H9 (cell line): ENCODE results near the gene NAA15. TPM values are rescaled to one million over a fixed set of nuclear protein-coding genes. Genes with fewer than 3 reads are reported as not detected.

Source experiments
- DNase-seq: peaks from one replicate; pipeline ENCODE4 v3.0.0-alpha.2; 2017
- H2AFZ ChIP-seq: one replicate; pipeline ENCODE4 v1.6.1; 2013; ENCODE audit warnings: mild to moderate bottlenecking, low read length, control low read depth, moderate library complexity
- H2AK5ac ChIP-seq: 2 replicates; pipeline ENCODE4 v1.6.1; 2013; ENCODE audit warnings: low read length, control low read depth, mixed read lengths; ENCODE audit not compliant: insufficient read length
- H2BK120ac ChIP-seq: one replicate; pipeline ENCODE4 v1.6.1; 2013; ENCODE audit warnings: low read depth, mild to moderate bottlenecking, low read length, control low read depth, inconsistent platforms; ENCODE audit not compliant: poor library complexity, severe bottlenecking
- H2BK12ac ChIP-seq: 2 replicates; pipeline ENCODE4 v1.6.1; 2013; ENCODE audit warnings: low read length, control low read depth, mixed read lengths, low read depth; ENCODE audit not compliant: insufficient read length
- H2BK15ac ChIP-seq: 2 replicates; pipeline ENCODE4 v1.6.1; 2013; ENCODE audit warnings: low read depth, low read length, control low read depth
- H2BK20ac ChIP-seq: one replicate; pipeline ENCODE4 v1.6.1; 2013; ENCODE audit warnings: low read depth, mild to moderate bottlenecking, low read length, control low read depth, inconsistent platforms; ENCODE audit not compliant: poor library complexity, severe bottlenecking
- H2BK5ac ChIP-seq: 2 replicates; pipeline ENCODE4 v1.6.1; 2013; ENCODE audit warnings: low read length, control low read depth, mixed read lengths; ENCODE audit not compliant: insufficient read length
- H3K14ac ChIP-seq: 2 replicates; pipeline ENCODE4 v1.6.1; 2013; ENCODE audit warnings: low read length, control low read depth; ENCODE audit not compliant: insufficient read depth
- H3K18ac ChIP-seq: 2 replicates; pipeline ENCODE4 v1.6.1; 2013; ENCODE audit warnings: low read depth, mild to moderate bottlenecking, mixed read lengths, low read length, control low read depth; ENCODE audit not compliant: insufficient read length
- H3K23ac ChIP-seq: 2 replicates; pipeline ENCODE4 v1.6.1; 2013; ENCODE audit warnings: low read length, control low read depth, mixed read lengths, low read depth; ENCODE audit not compliant: insufficient read length
- H3K23me2 ChIP-seq: 2 replicates; pipeline ENCODE4 v1.6.1; 2013; ENCODE audit warnings: low read depth, mild to moderate bottlenecking, mixed read lengths, low read length, control low read depth; ENCODE audit not compliant: insufficient read length, poor library complexity, severe bottlenecking
- H3K27ac ChIP-seq: 2 replicates; pipeline ENCODE4 v1.5.1; 2013; ENCODE audit warnings: low read length, control low read depth, mixed read lengths, low read depth; ENCODE audit not compliant: insufficient read length
- H3K27me3 ChIP-seq: 2 replicates; pipeline ENCODE4 v1.6.1; 2013; ENCODE audit warnings: low read length, control low read depth, inconsistent platforms; ENCODE audit not compliant: insufficient read depth
- H3K4ac ChIP-seq: 2 replicates; pipeline ENCODE4 v1.6.1; 2013; ENCODE audit warnings: low read depth, mild to moderate bottlenecking, control low read depth, inconsistent platforms, low read length, moderate library complexity
- H3K4me1 ChIP-seq: 2 replicates; pipeline ENCODE4 v1.6.1; 2013; ENCODE audit warnings: low read length, control low read depth, inconsistent platforms; ENCODE audit not compliant: insufficient read depth
- H3K4me2 ChIP-seq: 2 replicates; pipeline ENCODE4 v1.6.1; 2013; ENCODE audit warnings: low read length, control low read depth, mixed read lengths; ENCODE audit not compliant: insufficient read length, insufficient read depth
- H3K56ac ChIP-seq: 2 replicates; pipeline ENCODE4 v1.6.1; 2013; ENCODE audit warnings: low read depth, mild to moderate bottlenecking, mixed read lengths, low read length, control low read depth; ENCODE audit not compliant: insufficient read length
- H3K79me1 ChIP-seq: 2 replicates; pipeline ENCODE4 v1.6.1; 2013; ENCODE audit warnings: low read depth, mild to moderate bottlenecking, moderate library complexity, low read length, control low read depth, inconsistent platforms; ENCODE audit not compliant: insufficient read depth, poor library complexity, severe bottlenecking
- H3K79me2 ChIP-seq: 2 replicates; pipeline ENCODE4 v1.6.1; 2013; ENCODE audit warnings: low read length, control low read depth, inconsistent platforms; ENCODE audit not compliant: insufficient read depth
- H3K9ac ChIP-seq: 2 replicates; pipeline ENCODE4 v1.6.1; 2013; ENCODE audit warnings: low read length, control low read depth, mixed read lengths; ENCODE audit not compliant: insufficient read length; ENCODE audit errors: extremely low read depth
- H3K9me3 ChIP-seq: one replicate; pipeline ENCODE4 v1.6.1; 2013; ENCODE audit warnings: low read depth, low read length, inconsistent platforms; ENCODE audit not compliant: control insufficient read depth
- H3T11ph ChIP-seq: one replicate; pipeline ENCODE4 v1.6.1; 2013; ENCODE audit warnings: mild to moderate bottlenecking, low read length, control low read depth, inconsistent platforms
- H4K20me1 ChIP-seq: one replicate; pipeline ENCODE4 v1.6.1; 2013; ENCODE audit not compliant: control insufficient read depth, insufficient read length, insufficient read depth
- H4K5ac ChIP-seq: 2 replicates; pipeline ENCODE4 v1.6.1; 2013; ENCODE audit warnings: low read depth, mild to moderate bottlenecking, mixed read lengths, low read length, control low read depth; ENCODE audit not compliant: insufficient read length
- H4K8ac ChIP-seq: replicated peaks from 2 replicates; pipeline ENCODE4 v1.6.1; 2013; ENCODE audit warnings: low read length, control low read depth, mixed read lengths, low read depth; ENCODE audit not compliant: insufficient read length
- H4K91ac ChIP-seq: 2 replicates; pipeline ENCODE4 v1.6.1; 2013; ENCODE audit warnings: low read depth, mild to moderate bottlenecking, moderate library complexity, mixed read lengths, low read length, control low read depth; ENCODE audit not compliant: insufficient read length
- H3K27ac Mint-ChIP-seq, 3 experiments: 2 replicates in 2 of 3; 3 replicates in 1 of 3; pipeline ENCODE4 v1.8.0; 2020 to 2021; ENCODE audit warnings: mixed read lengths in 3 of 3, mild to moderate bottlenecking in 1 of 3, moderate library complexity in 1 of 3
- H3K27me3 Mint-ChIP-seq: 2 replicates; pipeline ENCODE4 v1.8.0; 2021; ENCODE audit warnings: low read depth, mild to moderate bottlenecking, moderate library complexity, mixed read lengths
- H3K36me3 Mint-ChIP-seq, 3 experiments: 2 replicates in 2 of 3; 3 replicates in 1 of 3; pipeline ENCODE4 v1.8.0; 2020 to 2021; ENCODE audit warnings: low read depth in 3 of 3, mixed read lengths in 3 of 3; ENCODE audit not compliant: insufficient read depth in 1 of 3
- H3K4me1 Mint-ChIP-seq, 2 experiments: 2 replicates each; pipeline ENCODE4 v1.8.0; 2020; ENCODE audit warnings: mixed read lengths in 2 of 2
- H3K4me3 Mint-ChIP-seq, 2 experiments: 2 replicates in 1 of 2; 3 replicates in 1 of 2; pipeline ENCODE4 v1.8.0; 2020 to 2021; ENCODE audit warnings: mild to moderate bottlenecking in 2 of 2, mixed read lengths in 2 of 2, moderate library complexity in 1 of 2
- H3K9me3 Mint-ChIP-seq, 2 experiments: 2 replicates in 1 of 2; 3 replicates in 1 of 2; pipeline ENCODE4 v1.8.0; 2020; ENCODE audit warnings: mild to moderate bottlenecking in 2 of 2, mixed read lengths in 2 of 2, moderate library complexity in 1 of 2
- CTCF ChIP-seq: fragments of 200-600 bp; sonication (generic); conservative IDR thresholded peaks from 3 replicates; pipeline ENCODE4 v1.8.0; 2021; ENCODE audit warnings: antibody characterized with exemption, mild to moderate bottlenecking
- WGBS: extraction: QIAGEN DNeasy Blood & Tissue Kit; methylation state at CpG from one replicate; pipeline ENCODE4 v1.1.7; 2013; ENCODE audit warnings: missing lambda C conversion rate, low lambda C conversion rate, mixed read lengths; ENCODE audit not compliant: insufficient read length; ENCODE audit errors: extremely low coverage; 5-methylcytosine and 5-hydroxymethylcytosine counted together
- total RNA-seq: library from RNA; stranded (reverse); gene quantifications from 2 replicates; pipeline ENCODE4 v1.2.1, GENCODE V29; 2021

Gene NAA15
- total RNA-seq, 1 experiment from 2014 or later = 115 TPM

GRCh38 chr4:139274790-139275189 lies 26.5 kb upstream of the NAA15 start:
- Histone ChIP-seq H4K8ac (no peak overlapping the region), H3K79me2 (no peaks in the 10 kb centered on the region), H3K27me3 (peaks cover 9% of the 10 kb centered on the region; the same call in 1 of the 2 replicates), H4K5ac (no peak overlapping the region), H3K23ac (no peak overlapping the region), H3K9ac (no peak overlapping the region), H3K14ac (no peak overlapping the region), H2BK5ac (no peak overlapping the region), H2BK20ac (no peak overlapping the region), H3K9me3 (no peaks in the 10 kb centered on the region), H3K56ac (no peak overlapping the region), H3K4me1 (no peaks in the 10 kb centered on the region), H3K79me1 (no peaks in the 10 kb centered on the region), H2AK5ac (no peak overlapping the region), H2AFZ (no peak overlapping the region), H3K18ac (no peak overlapping the region), H2BK120ac (no peak overlapping the region), H3K4me2 (no peak overlapping the region), H2BK15ac (no peak overlapping the region), H3K4ac (no peak overlapping the region), H2BK12ac (no peak overlapping the region), H4K20me1 (no peaks in the 10 kb centered on the region), H3T11ph (no peak overlapping the region), H4K91ac (no peak overlapping the region), H3K27ac (no peak overlapping the region), H3K23me2 (peaks cover 4% of the 10 kb centered on the region)
- no peaks in the 10 kb centered on the region for H3K36me3 Mint-ChIP-seq
- no peaks in the 10 kb centered on the region for H3K9me3 Mint-ChIP-seq
- peaks cover 25% of the 10 kb centered on the region for H3K27me3 Mint-ChIP-seq
- no CpG with 5 or more reads among the region's 1 CpG for WGBS
- TF ChIP-seq CTCF = no peak
- H3K4me3 Mint-ChIP-seq = no peak overlapping the region
- no peak for DNase-seq
- H3K27ac Mint-ChIP-seq = no peak overlapping the region
- H3K4me1 Mint-ChIP-seq = peaks cover 7 to 9% of the 10 kb centered on the region in 2 experiments
